Left ventricle myocardium inferior (tissue), 1 donor: ENCODE results near the gene PRH2. TPM values are rescaled to one million over a fixed set of nuclear protein-coding genes. Genes with fewer than 3 reads are reported as not detected.
A peak's percentile ranks its signal among the peaks of the same experiment; 100 is the strongest.

Source experiments
- DNase-seq: peaks from one replicate; pipeline ENCODE4 v3.0.0-alpha.2; 2020
- H3K27ac ChIP-seq: fragments of 200-600 bp; replicated peaks from 2 replicates; pipeline ENCODE4 v1.8.0; 2021
- H3K27me3 ChIP-seq: fragments of 200-600 bp; 2 replicates; pipeline ENCODE4 v1.8.0; 2021; ENCODE audit warnings: low read depth
- H3K36me3 ChIP-seq: fragments of 200-600 bp; 2 replicates; pipeline ENCODE4 v1.8.0; 2021
- H3K4me1 ChIP-seq: fragments of 200-600 bp; 2 replicates; pipeline ENCODE4 v1.8.0; 2021
- H3K4me3 ChIP-seq: fragments of 200-600 bp; 2 replicates; pipeline ENCODE4 v1.8.0; 2021; ENCODE audit warnings: mild to moderate bottlenecking, moderate library complexity
- H3K9me3 ChIP-seq: fragments of 200-600 bp; replicated peaks from 2 replicates; pipeline ENCODE4 v1.8.0; 2021
- intact Hi-C: fragments of 100-400 bp; cut with micrococcal nuclease; formaldehyde crosslinking; loops from one replicate; pipeline ENCODE4 v1.11.0; 2022
- total RNA-seq: library from RNA; stranded (reverse); fragmentation: NEBNext Ultra II Directional; extraction: Animal tissue kit (Norgen Biotek cat#: 25700); gene quantifications from one replicate; pipeline ENCODE4 v1.2.1, GENCODE V29; 2021
- TF ChIP-seq, protein P1 (sequence below): fragments of 200-600 bp; IDR thresholded peaks from 2 replicates; pipeline ENCODE4 v1.8.0; 2021; ENCODE audit warnings: antibody characterized with exemption, mild to moderate bottlenecking, borderline replicate concordance
- donor health status: DM: no; HTN: yes; CAD: no; lungs with severe emphysema.

PRH2 gene
- total RNA-seq, 1 donor from 2014 or later, result not detected

DNA sequence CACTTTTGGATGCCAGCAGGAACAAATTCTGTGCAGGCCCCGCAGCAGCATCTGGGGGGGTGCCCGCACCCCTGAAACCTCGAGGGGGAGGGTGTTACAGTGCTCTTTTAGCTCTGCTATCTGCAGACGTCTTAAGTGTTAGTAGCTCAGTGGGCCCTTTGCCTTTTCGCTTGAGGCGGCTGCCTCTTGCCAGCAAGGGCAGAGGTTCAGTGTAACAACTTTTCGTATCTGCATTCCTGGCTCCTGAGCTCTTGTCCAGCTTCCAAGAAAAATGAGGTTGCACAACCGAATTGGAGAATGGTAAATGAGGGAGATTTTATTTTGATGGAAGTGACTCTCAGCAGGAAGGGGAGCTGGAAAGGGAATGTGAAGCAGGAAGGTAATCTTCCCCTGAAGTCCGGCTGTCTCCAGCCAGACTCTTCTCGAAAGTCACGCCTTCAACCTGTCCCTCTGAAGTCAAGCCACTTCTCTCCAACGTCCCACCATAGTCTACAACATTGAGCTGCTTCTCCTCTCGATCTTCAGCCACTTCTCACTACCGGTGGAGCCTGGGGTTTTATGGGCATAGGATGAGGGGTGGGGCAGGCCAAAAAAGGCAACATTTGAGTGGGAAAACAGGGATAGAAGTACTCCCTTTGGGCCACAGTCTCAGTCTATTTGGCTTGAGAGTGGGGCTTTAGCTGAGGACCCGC, 39.9 kb downstream of the PRH2 start:
- TF ChIP-seq, protein P1, sequence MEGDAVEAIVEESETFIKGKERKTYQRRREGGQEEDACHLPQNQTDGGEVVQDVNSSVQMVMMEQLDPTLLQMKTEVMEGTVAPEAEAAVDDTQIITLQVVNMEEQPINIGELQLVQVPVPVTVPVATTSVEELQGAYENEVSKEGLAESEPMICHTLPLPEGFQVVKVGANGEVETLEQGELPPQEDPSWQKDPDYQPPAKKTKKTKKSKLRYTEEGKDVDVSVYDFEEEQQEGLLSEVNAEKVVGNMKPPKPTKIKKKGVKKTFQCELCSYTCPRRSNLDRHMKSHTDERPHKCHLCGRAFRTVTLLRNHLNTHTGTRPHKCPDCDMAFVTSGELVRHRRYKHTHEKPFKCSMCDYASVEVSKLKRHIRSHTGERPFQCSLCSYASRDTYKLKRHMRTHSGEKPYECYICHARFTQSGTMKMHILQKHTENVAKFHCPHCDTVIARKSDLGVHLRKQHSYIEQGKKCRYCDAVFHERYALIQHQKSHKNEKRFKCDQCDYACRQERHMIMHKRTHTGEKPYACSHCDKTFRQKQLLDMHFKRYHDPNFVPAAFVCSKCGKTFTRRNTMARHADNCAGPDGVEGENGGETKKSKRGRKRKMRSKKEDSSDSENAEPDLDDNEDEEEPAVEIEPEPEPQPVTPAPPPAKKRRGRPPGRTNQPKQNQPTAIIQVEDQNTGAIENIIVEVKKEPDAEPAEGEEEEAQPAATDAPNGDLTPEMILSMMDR, result no peak
- H3K27me3 ChIP-seq, result no peaks in the 10 kb centered on the region
- no peak overlapping the region for H3K4me3 ChIP-seq
- peak; percentile 18 for DNase-seq
- no peaks in the 10 kb centered on the region for H3K9me3 ChIP-seq
- intact Hi-C loops, result no loop called here
- no peaks in the 10 kb centered on the region for H3K36me3 ChIP-seq
- no peak overlapping the region for H3K27ac ChIP-seq
- peaks cover 17% of the 10 kb centered on the region for H3K4me1 ChIP-seq

DNA sequence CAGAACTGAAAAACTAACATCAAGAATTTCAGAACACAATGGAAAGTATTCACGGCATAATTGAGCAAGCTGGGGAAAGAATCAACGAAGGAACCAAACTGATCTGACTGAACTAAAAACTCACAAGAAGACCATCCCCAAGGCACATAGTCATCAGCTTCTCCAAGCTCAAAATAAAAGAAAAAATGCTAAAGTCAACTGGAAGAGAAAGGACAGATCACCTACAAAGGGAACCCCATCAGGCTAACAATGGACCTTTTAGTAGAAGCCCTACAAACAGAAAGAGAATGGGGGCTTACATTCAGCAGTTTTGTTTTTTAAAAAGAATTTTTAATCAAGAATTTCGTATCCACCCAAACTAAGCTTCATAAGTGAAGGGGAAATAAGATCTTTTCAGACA, 45.9 kb downstream of the PRH2 start:
- H3K4me3 ChIP-seq, result no peak overlapping the region
- H3K4me1 ChIP-seq, result no peaks in the 10 kb centered on the region
- H3K27ac ChIP-seq, result no peak overlapping the region
- no peaks in the 10 kb centered on the region for H3K9me3 ChIP-seq
- intact Hi-C loops, result no loop called here
- TF ChIP-seq, protein P1, result no peak
- no peaks in the 10 kb centered on the region for H3K27me3 ChIP-seq
- H3K36me3 ChIP-seq, result no peaks in the 10 kb centered on the region
- no peak for DNase-seq

DNA sequence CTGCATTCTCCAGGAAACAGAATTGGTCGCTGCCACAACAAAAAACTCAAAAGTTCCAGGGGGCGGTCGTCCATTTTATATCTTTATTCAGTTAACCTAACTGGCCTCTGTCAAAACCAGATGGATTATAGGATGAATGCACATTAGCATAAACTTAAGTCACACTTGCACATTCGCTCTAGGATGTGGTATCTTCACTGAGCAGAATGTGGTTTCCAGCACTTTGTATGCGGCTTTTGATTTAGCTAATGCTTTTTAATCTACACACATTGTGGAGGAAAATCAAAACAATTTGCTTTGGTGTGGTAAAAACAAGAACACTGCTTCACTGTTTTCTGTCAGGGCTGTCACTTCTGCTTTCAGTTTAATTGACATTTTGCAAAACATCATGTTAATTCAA, 53.2 kb downstream of the PRH2 start:
- Histone ChIP-seq H3K27ac (no peak overlapping the region), H3K9me3 (no peaks in the 10 kb centered on the region), H3K4me1 (no peaks in the 10 kb centered on the region), H3K27me3 (no peaks in the 10 kb centered on the region), H3K4me3 (no peak overlapping the region), H3K36me3 (no peaks in the 10 kb centered on the region)
- no peak for DNase-seq
- TF ChIP-seq, protein P1, result no peak
- intact Hi-C loops, result no loop called here

Other genes starting within 250 kb of the PRH2 start
- gene YBX3, start 205.9 kb upstream of the PRH2 start, total RNA-seq, result 903 TPM
- gene TAS2R7, start 126.6 kb upstream of the PRH2 start, total RNA-seq, result not detected
- not detected for gene TAS2R8, start 122.0 kb upstream of the PRH2 start, total RNA-seq
- gene TAS2R9, start 119.1 kb upstream of the PRH2 start, total RNA-seq, result not detected
- gene TAS2R10, start 102.9 kb upstream of the PRH2 start, total RNA-seq, result not detected
- gene PRR4, start 79.8 kb upstream of the PRH2 start, total RNA-seq, result 1.2 TPM
- gene PRH1, start 45.0 kb upstream of the PRH2 start, total RNA-seq, result 5.6 TPM
- gene TAS2R13, start 19.7 kb upstream of the PRH2 start, total RNA-seq, result 0.41 TPM
- gene TAS2R14, start 10.0 kb downstream of the PRH2 start, total RNA-seq, result 0.58 TPM
- 0.47 TPM for gene TAS2R50, start 57.7 kb downstream of the PRH2 start, total RNA-seq
- 0.44 TPM for gene TAS2R20, start 69.1 kb downstream of the PRH2 start, total RNA-seq
- gene TAS2R19, start 93.4 kb downstream of the PRH2 start, total RNA-seq, result 0.38 TPM
- gene TAS2R31, start 102.2 kb downstream of the PRH2 start, total RNA-seq, result 0.88 TPM
- gene TAS2R46, start 133.1 kb downstream of the PRH2 start, total RNA-seq, result 0.30 TPM
- not detected for gene TAS2R43, start 163.1 kb downstream of the PRH2 start, total RNA-seq
- 0.44 TPM for gene TAS2R30, start 205.4 kb downstream of the PRH2 start, total RNA-seq
- gene SMIM10L1, start 242.0 kb downstream of the PRH2 start, total RNA-seq, result 17.2 TPM